HL-60/S4 treated with retinoic acid at 250 ng/mL for 4 days and 3 days (cell line): Measurements from ENCODE around the gene PRRT3.
"Not testable (repeated sequence)": the region's sequence is repeated elsewhere in the genome, so short reads cannot be mapped to it uniquely, and the experiment has no call there.

ENCODE experiments used
- in situ Hi-C: fragments of 300-500 bp; cut with MboI; formaldehyde crosslinking; loops from 2 replicates; pipeline ENCODE4 v1.7.0; 2022; ENCODE audit warnings: low sequenced_read_pairs

The PRRT3 gene

DNA sequence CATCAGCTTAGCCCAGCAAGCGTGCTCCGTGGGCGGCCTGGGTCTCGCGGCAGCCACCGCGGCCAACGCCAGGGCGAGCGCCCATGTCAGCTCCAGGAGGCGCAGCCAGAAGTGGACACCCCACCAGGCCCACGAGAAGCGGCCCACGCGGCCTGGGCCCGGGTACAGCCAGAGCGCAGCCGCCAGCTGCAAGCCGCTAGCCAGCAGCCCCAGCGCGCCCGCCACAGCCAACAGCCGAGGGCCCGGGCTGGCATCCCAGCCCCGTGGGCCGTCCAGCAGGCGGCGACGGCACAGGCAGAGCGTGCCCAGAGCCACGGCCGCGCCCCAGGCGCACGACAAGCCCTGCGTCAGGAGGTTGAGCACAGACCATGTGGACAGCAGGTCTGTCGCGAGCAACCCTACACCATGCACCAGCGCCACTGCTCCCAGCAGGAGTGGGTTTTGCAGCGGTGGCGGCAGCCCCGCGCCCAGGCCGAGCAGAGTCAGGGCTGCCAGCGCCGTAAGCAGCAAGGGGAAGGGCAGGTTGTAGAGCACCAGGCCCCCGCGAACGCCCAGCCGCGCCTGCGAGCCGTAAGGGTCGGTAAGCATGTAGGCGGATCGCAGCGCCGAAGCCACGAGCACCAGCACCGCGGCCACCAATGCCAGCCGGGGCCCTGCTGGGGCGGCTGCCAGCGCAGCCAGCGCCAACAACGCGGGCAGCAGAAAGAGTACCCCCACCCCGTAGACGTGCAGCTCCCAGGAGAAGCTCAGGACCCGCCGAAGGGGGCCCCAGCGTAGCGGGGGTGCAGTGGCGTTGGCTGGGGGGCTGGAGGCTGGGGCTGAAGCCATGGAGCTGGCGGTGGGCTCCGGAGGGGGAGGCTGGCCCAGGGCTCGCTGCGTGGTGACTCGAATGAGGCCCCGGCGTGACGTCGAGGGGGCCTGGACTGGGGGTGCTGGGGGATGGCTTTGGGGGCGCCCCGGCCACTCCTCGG, 4.9 kb downstream of the PRRT3 start:
- in situ Hi-C loops = no loop called here

DNA sequence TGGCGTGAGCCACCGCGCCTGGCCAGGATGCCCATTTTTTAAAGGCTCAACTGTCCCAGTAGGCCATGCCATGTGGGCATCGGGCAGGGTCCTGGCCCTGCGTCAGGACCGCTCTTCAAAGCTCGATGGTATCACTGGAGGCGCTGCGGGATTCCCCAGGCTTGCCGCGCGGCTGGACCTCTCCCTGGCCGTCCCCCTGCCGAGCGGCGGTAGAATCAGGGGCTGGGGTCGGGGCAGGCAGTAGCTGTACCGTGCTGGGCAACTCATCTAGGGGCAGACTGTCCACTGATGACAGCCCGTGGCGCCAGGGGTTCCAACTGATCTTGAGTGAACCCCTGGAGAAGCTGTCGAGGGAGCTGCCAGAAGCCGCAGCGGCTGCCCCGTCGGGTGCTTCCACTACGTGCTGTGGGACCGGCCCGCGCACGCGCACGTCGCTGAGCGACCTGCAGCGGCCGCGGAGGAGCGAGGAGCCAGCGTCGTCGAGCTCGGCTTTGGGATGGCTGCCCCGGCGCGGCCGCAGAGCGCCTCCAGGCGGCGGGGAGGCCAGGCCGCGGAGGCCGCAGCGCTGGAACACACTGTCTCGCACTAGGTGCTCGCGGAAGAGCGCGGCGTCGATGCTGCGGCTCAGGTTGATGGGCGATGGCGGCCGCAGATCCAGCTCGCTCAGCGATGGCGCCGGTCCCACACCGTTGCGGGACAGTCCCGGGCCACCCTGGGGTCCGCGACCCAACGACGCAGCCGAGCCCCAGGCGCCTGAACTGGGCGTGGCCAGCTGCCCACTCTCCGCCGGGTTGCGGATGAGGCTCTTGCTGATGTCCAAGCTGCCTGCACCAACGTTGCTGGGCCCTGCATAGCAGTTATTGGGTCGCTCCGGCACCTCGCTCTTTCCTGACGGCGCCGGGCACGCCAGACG, 5.8 kb downstream of the PRRT3 start:
- in situ Hi-C loops = no loop called here

DNA sequence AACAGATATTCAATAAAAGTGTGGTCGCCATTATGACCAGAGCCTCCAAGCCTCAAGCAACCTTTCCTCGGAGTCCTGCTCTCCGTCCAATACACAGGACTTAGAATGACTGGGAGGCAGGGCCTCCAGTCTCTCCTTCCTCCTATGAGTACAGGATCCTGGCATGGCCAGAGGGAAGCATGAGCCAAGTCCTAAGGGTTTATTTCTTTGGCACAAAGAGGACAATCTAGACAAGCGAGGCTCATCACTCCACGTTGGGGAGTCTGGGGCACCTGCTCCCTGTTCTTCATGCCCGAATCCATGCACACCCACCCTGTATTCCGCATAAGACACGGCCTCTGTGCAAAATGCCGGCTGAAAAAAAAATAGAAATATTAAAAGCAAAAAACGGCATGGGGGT, 6.8 kb downstream of the PRRT3 start:
- in situ Hi-C loops = no loop called here

DNA sequence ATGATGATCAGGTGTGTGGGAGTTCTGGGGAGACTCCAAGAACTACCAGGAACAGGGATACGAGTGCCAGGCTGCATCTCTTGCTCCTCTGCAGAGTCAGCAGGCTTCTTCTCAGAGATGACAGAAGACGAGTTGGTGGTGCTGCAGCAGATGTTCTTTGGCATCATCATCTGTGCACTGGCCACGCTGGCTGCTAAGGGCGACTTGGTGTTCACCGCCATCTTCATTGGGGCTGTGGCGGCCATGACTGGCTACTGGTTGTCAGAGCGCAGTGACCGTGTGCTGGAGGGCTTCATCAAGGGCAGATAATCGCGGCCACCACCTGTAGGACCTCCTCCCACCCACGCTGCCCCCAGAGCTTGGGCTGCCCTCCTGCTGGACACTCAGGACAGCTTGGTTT, 7.9 kb downstream of the PRRT3 start:
- in situ Hi-C loops = no loop called here

DNA sequence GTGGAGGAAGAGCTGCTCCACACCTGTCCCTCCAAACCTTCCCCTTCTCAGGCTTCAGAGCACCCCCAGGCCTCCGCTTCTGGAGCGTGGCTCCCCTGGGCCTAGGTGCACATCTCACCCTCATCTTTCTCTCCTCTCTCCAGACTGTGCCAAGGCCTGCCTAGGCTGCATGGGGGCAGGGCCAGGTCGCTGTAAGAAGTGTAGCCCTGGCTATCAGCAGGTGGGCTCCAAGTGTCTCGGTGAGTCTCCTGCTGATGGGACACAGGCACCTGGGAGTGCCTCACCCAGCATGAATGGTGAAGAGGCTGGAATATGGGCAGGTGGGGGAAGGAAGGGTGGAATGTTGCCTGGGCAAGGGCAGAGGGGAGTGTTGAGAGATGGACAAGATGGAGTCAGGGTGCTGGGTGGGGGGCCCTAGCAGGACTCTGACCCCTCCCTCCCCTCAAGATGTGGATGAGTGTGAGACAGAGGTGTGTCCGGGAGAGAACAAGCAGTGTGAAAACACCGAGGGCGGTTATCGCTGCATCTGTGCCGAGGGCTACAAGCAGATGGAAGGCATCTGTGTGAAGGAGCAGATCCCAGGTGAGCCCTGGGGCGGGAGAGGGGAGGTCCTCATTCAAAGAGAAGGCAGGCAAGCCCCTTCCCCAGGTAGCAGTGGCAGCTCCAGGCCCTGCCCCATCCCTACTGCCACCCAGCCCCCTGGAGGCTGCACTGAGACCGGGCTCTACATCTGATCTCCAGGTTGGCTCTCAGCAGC, 9.1 kb downstream of the PRRT3 start:
- in situ Hi-C loops = no loop called here

DNA sequence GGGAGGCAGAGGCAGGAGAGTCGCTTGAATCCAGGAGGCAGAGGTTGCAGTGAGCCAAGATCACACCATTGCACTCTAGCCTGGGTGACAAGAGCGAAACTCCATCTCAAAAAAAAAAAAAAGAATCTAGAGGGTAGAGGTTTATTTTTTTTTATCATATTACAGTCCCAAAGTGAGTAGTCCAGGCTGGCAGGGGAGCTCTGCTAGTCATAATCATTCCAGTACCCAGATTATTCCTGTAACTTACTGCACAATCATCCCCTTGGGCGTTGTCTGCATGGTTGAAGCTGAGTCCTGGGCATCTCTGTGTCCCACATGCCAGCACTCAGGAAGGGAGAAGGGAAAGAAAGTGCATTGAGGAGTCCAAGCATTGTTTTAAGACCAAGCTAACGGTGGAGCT, 10.0 kb downstream of the PRRT3 start:
- in situ Hi-C loops = no loop called here

DNA sequence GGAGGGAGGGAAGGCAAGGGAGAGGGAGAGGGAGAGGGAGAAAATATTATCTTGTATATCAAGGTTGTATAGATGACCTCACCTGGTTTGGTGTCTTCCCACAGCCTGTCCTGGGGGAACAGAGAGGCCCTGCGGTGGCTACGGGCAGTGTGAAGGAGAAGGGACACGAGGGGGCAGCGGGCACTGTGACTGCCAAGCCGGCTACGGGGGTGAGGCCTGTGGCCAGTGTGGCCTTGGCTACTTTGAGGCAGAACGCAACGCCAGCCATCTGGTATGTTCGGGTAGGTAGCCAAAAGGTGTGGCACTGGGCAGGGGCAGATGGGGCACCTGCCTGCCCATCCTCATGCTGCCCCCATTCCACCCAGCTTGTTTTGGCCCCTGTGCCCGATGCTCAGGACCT, 11.5 kb downstream of the PRRT3 start:
- in situ Hi-C loops = no loop called here

DNA sequence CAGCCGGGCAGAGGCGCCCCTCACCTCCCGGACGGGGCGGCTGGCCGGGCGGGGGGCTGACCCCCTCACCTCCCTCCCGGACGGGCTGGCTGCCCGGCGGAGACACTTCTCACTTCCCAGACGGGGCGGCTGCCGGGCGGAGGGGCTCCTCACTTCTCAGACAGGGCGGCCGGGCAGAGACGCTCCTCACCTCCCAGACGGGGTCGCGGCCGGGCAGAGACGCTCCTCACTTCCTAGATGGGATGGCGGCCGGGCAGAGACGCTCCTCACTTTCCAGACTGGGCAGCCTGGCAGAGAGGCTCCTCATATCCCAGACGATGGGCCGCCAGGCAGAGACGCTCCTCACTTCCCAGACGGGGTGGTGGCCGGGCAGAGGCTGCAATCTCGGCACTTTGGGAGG, 12.3 kb downstream of the PRRT3 start:
- in situ Hi-C loops = not testable (repeated sequence)

DNA sequence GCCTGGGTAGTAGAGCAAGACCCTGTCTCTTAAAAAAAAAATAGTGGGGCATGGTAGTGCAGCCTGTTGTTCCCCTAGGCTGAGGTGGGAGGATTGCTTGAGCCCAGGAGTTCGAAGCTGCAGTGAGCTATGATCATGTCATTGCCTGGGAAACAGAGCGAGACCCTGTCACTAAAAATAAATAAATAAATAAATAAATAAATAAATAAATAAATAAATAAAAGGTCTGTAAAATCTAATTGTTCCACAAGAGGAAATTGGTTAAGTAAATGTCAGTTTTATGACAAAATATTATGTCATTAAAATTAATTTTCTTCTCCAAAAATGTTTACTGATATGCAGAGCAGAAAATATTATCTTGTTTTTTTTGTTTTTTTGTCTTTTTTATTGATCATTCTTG, 13.2 kb downstream of the PRRT3 start:
- in situ Hi-C loops = no loop called here

DNA sequence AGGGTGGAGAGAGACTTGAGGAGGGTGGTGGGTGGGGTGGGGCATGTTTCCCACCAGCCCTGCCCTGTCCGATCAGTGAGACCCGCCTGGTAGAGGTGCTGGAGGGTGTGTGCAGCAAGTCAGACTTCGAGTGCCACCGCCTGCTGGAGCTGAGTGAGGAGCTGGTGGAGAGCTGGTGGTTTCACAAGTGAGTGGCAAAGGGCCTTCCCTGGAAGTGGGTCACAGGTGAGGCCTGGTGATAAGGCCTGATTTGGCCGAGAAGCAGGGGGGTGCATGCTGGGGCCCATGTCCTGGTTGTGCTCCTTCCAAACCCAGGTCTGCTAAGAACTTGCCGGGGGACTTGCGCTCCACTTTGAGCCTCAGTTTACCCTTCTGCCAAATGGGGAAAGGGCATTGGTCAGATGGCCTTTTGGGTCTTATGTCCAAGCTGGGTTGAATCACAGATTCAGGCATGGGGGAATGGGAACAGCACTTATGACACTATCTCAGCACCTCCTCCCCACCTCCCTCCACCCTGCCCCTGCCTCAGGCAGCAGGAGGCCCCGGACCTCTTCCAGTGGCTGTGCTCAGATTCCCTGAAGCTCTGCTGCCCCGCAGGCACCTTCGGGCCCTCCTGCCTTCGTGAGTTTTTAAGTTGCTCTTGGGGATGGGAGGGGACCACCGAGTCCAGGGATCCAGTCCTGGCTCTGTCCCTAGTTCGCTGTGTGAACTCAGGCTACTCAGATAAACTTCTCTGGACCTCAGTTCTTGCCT, 14.5 kb downstream of the PRRT3 start:
- in situ Hi-C loops = no loop called here

DNA sequence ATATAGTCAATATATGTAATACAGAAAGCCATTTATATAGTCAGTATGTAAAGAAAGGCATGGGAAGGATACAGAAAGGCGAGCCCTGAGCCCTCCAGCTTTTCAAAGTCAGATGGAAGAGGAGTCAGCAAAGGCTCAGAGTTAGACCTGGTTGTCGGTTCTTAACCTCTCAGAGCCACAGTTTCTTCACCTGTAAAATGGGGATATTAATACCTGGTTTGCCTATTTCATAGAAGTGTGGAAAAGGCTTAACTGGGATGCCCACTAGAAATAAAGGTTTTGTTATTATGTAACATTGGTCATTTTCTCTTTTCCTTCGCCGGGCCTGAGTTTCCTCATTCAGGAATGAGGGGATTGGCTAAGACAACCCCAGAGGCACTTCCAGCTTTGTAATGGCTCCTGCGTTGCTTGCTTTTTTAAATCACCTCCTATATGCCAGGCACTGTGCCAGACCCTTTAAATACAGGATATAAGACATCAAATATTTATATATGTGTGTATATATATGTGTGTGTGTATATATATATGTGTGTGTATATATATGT, 16.2 kb downstream of the PRRT3 start:
- in situ Hi-C loops = no loop called here

DNA sequence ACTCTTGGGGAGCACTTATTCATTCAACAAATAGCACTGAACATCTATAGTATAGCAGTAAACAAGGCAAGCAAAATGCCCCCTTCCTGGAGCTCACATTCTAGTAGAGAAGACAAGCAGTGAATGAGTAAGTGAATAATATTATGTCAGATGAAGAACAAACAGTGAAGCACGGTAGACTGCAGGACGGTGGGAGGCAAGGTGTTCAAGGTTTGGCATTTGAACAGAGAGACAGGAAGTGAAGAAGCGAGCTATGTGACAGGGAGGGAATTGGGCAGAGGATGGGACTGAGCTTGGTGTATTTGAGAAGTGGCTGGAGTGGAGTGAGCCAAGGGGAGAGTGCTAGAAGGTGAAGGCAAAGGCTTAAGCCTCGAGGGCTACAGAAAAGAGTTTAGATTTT, 17.2 kb downstream of the PRRT3 start:
- in situ Hi-C loops = no loop called here

DNA sequence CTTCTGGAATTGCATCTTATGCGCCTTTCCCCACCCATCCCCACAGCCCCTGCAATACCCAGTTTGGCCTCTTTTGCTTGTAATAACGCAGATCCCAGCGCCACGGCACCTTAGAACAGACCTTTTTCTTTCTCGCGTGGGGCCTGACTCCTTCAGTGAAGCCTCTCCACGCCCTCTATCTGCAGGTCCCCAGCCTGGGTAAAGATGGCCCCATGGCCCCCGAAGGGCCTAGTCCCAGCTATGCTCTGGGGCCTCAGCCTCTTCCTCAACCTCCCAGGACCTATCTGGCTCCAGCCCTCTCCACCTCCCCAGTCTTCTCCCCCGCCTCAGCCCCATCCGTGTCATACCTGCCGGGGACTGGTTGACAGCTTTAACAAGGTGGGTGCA, 18.0 kb downstream of the PRRT3 start:
- in situ Hi-C loops = no loop called here

DNA sequence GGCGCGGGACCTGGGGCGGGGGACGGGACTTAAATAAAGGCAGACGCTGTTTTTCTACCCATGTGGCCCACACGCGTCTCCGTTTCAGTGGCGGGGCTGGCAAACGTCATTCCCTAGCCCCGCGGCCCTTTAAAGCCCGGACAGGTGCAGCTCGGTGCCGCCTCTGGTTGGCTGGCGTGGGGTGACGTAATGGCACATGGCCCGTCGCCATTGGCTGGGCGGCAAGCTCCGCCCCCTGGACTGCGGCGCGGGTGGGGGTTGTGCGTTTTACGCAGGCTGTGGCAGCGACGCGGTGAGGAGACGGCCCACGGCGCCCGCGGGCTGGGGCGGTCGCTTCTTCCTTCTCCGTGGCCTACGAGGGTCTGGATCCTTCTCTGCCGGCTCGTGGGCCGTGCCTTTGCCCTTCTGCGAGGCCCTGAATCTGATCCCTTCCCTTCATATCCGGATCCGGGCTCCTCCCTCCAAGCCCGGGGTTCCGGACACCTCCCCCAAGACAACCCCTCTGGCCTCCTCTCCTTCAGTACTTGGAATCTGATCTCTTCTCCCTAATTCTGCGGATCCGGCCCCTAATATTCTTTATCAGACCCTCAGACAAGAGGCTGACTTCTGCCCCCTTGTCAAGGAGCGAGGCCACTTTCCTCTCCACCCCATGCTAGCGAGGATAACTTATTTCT, 18.5 kb downstream of the PRRT3 start, which contains the start of gene CRELD1:
CRELD1 (plus strand) TSS at position 274 of the 674 bp plus-strand sequence. CDS start 605 bp downstream, outside the sequence.
- in situ Hi-C loops = no loop called here

DNA sequence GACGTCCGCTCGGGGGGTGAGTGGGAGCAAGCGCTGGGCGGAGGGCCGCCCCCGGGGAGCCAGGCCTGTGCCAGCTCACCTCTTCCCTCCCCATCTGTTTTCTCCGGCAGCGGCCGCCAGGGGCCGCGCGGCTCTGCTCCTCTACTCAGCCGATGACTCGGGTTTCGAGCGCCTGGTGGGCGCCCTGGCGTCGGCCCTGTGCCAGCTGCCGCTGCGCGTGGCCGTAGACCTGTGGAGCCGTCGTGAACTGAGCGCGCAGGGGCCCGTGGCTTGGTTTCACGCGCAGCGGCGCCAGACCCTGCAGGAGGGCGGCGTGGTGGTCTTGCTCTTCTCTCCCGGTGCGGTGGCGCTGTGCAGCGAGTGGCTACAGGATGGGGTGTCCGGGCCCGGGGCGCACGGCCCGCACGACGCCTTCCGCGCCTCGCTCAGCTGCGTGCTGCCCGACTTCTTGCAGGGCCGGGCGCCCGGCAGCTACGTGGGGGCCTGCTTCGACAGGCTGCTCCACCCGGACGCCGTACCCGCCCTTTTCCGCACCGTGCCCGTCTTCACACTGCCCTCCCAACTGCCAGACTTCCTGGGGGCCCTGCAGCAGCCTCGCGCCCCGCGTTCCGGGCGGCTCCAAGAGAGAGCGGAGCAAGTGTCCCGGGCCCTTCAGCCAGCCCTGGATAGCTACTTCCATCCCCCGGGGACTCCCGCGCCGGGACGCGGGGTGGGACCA, 19.2 kb downstream of the PRRT3 start:
- in situ Hi-C loops = no loop called here

DNA sequence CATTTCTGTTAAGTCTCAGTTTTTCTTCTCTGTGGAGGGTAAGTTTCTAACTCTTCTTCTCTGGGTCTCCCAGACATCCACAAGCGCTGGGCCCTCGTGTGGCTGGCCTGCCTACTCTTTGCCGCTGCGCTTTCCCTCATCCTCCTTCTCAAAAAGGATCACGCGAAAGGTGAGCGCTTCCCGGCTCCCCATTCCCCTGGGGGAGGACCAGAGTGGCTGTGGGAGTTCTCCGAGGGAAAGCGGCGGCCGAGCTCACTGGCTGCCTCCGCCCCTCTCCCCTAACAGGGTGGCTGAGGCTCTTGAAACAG, 19.7 kb downstream of the PRRT3 start:
- in situ Hi-C loops = no loop called here

DNA sequence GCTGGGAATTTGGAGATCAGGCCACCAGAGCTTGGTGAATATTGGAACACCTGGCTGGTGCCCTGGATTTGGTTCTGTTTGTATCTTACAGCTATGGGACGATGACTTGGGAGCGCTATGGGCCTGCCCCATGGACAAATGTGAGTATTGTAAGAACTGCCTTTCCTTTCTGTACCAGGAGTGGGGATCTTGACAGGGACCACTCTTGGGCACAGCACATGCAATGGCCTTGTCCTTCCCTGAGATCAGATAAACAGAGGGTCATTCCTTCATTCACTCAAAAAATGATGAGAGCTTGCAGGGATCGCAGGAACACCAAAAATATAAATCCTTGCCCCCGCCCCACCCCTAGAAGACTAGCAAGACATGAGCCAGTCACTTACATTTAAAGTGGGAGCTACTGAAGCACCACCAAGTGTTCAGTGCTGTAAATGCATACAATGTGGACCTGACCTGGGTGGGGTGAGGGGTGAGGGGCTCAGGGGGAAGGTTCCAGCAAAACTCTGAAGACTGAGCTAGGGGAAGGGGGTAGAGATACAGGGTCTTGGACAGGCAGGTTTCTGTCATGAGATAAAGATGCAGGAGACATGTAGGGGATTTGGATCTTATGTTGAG, 21.3 kb downstream of the PRRT3 start:
- in situ Hi-C loops = no loop called here

DNA sequence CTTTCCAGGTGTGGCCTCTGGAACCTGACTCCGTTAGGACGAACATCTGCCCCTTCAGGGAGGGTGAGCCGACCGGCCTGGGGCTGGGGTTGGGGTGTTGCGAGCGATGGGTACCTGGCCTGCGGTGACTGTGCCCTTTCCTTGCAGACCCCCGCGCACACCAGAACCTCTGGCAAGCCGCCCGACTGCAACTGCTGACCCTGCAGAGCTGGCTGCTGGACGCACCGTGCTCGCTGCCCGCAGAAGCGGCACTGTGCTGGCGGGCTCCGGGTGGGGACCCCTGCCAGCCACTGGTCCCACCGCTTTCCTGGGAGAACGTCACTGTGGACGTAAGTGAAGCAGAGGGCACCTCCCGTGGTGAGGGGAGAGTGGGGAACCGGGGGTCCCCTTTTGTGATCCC, 24.1 kb downstream of the PRRT3 start:
- in situ Hi-C loops = no loop called here
